ENCODE results near the gene HIP1.
"Not testable (repeated sequence)": the region's sequence is repeated elsewhere in the genome, so short reads cannot be mapped to it uniquely, and the experiment has no call there.

The HIP1 gene

DNA sequence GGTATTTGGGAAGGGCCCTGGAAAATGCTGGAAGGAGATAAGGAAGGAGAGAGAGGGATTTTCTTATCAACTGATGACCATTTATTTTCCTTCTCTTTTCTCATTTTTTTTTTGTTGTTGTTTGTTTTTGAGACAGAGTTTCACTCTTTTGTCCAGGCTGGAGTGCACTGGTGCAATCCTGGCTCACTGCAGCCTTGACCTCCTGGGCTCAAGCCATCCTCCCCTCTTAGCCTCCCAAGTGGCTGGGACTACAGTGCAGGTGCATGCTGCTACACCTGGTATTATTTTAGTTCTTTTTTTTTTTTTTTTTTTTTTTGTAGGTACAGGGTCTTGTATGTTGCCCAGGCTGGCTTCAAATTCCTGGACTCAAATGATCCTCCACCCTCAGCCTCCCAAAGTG, 52.2 kb downstream of the HIP1 start:
- DNase-seq (ENCODE audit: low read depth in 2 of 2), result no peak

GRCh38 chr7:75682052-75682451, 56.7 kb downstream of the HIP1 start:
- not testable (repeated sequence) for DNase-seq (ENCODE audit: low read depth in 2 of 2)

DNA sequence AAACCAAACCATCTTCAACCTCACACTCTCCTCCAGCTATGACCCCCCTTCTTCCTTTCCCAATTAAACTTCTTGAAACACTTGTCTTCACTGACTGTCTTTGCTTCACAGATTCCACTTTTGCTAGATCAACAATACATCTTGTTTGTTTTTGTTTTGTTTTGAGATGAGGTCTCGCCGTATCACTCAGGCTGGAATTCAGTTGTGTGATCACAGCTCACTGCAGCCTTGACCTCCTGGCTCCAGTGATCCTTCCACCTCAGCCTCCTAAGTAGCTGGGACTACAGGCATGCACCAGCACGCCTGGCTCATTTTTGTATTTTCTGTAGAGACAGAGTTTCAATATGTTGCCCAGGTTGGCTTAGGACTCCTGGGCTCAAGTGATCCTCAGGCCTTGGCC, 59.7 kb downstream of the HIP1 start:
- no peak for DNase-seq (ENCODE audit: low read depth in 2 of 2)

- DNase-seq (ENCODE audit: low read depth in 2 of 2), result no peak
These were observed 69.2 kb downstream of the HIP1 start for GRCh38 chr7:75669579-75669978.

GRCh38 chr7:75667938-75668337, 70.8 kb downstream of the HIP1 start:
- no peak for DNase-seq (ENCODE audit: low read depth in 2 of 2)

DNA sequence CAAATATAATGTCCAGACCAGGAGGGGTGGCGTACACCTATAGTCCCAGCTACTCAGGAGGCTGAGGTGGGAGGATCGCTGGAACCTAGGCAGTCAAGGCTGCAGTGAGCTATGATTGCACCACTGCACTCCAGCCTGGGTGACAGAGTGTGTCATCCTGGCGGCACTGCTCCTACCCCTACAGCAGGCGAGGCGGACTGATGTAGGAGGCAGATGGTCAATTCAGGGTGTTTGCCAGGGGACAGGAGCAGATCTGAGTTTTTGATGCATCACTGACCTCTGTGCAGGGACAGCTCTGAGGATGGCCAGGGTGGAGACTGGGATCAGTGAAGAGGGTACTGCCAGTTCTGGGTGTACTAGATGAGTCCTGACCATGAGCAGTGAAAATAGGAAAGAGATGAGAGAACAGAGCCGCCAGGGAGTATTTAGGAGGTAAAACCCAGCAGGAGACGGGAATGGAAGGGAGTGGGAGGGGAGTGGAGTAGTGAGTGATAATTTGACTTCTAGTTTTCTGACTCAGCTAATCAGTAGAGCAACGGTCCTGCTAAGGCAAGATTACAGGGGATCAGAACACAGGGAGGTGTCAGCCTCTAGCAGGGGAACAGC, 75.3 kb downstream of the HIP1 start:
- DNase-seq (ENCODE audit: low read depth in 2 of 2), result no peak

- no peak for DNase-seq (ENCODE audit: low read depth in 2 of 2)
These were observed 76.0 kb downstream of the HIP1 start for GRCh38 chr7:75662579-75663301.

DNA sequence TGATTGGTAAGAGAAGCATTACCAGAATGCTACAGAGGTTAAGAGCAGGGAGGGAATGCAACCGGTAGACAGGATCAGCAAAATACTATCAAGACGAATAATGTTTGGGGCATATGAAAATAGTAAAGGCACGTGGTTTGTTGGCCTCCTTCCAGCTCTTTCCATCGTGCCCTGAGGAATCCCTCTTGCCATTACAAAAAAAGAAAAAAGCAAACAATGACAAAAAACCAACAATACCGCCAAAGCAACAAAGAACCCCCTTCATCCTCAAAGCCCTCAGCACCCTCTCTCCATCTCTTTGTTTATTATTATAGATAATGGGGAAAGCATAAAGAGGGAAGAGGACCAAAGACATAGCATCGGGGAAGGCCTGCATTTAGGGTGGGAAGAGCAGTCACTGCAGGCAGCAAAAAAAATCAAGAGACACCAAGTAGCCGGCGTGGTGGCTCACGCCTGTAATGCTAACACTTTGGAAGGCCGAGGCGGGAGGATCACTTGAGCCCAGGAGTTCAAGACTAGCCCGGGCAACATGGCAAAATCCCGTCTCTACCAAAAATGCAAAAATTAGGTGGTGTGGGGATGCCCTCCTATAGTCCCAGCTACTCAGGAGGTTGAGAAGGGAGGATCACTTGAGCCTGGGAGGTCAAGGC, 78.0 kb downstream of the HIP1 start:
- no peak for DNase-seq (ENCODE audit: low read depth in 2 of 2)

- no peak for DNase-seq (ENCODE audit: low read depth in 2 of 2)
These were observed 79.9 kb downstream of the HIP1 start for GRCh38 chr7:75658802-75659201.

- DNase-seq (ENCODE audit: low read depth in 2 of 2), result no peak
These were observed 80.4 kb downstream of the HIP1 start for GRCh38 chr7:75658369-75658768.

- no peak for DNase-seq (ENCODE audit: low read depth in 2 of 2)
These were observed 80.9 kb downstream of the HIP1 start for GRCh38 chr7:75657866-75658265.

DNA sequence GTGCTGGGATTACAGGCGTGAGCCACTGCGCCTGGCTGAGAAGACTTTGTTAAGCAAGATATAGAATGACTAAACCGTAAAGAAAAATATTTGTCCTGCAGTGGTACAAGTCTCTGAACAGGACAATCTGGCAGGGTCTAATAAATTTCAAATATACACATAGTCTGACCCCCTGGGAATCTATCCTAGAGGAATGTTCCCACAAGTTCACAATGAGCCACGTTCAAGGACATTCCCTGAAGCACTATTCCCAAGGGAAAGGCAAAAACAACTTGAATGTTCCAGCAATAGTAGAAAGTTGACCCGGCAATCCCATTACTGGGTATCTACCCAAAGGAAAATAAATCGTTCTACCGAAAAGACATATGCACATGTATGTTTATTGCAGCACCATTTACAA, 82.0 kb downstream of the HIP1 start:
- no peak for DNase-seq (ENCODE audit: low read depth in 2 of 2)

- DNase-seq (ENCODE audit: low read depth in 2 of 2), result no peak
These were observed 83.2 kb downstream of the HIP1 start for GRCh38 chr7:75655536-75655935.

DNA sequence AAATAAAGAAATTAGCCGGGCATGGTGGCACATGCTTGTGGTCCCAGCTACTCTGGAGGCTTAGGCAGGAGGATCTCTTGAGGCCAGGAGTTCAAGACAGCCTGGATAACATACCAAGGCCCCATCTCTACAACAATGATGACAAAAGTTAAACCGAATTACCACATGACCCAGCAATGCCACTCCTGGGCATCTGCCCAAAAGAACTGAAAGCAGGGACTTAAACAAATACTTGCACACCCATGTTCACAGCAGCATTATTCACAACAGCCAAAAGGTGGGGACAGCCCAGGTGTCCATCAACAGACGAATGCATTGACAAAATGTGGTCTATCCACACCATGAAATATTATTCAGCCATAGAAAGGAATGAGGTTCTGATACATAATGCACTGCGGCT, 83.9 kb downstream of the HIP1 start:
- no peak for DNase-seq (ENCODE audit: low read depth in 2 of 2)

- no peak for DNase-seq (ENCODE audit: low read depth in 2 of 2)
These were observed 85.1 kb downstream of the HIP1 start for GRCh38 chr7:75653651-75654050.

DNA sequence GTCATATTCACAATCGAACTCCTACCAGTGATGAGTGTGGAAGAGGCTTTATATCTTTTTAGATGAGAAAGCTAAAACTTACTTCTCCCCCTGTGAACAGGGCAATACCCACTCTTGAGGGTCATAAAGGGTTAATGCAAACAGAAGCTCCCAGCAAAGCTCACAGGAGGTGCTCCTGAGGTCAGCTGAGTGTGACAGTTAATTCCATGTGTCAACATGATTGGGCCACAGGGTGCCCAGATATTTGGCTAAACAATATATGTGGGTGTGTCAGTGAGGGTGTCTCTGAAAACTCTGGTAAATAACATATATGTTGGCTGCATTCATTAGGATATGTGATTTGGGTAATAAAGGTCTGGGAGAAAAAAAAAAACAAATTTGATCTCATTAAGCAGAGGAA, 86.0 kb downstream of the HIP1 start:
- no peak for DNase-seq (ENCODE audit: low read depth in 2 of 2)

- no peak for DNase-seq (ENCODE audit: low read depth in 2 of 2)
These were observed 88.1 kb downstream of the HIP1 start for GRCh38 chr7:75650681-75651080.

GRCh38 chr7:75650062-75650461, 88.7 kb downstream of the HIP1 start:
- no peak for DNase-seq (ENCODE audit: low read depth in 2 of 2)

DNA sequence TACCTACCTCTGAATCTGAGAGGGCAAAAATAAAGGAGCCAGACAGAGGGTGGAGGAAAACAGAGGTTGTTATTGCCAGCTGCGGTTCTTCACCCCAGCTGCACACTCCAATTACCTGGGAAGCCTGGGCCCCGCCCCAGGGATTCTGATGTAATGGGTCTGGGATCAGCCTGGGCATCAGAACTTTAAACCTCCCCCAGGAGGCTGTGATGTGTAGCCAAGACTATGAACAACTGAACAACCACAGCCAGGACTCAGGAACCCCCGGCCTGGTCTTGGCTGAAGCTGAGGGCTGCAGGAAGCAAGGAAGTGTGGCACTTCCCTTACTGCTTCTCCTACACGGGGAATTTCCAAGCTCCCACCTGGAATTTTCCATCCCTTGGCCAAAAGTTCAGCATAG, 89.3 kb downstream of the HIP1 start:
- DNase-seq (ENCODE audit: low read depth in 2 of 2), result no peak

GRCh38 chr7:75647709-75648438, 90.9 kb downstream of the HIP1 start:
- DNase-seq (ENCODE audit: low read depth in 2 of 2), result no peak

DNA sequence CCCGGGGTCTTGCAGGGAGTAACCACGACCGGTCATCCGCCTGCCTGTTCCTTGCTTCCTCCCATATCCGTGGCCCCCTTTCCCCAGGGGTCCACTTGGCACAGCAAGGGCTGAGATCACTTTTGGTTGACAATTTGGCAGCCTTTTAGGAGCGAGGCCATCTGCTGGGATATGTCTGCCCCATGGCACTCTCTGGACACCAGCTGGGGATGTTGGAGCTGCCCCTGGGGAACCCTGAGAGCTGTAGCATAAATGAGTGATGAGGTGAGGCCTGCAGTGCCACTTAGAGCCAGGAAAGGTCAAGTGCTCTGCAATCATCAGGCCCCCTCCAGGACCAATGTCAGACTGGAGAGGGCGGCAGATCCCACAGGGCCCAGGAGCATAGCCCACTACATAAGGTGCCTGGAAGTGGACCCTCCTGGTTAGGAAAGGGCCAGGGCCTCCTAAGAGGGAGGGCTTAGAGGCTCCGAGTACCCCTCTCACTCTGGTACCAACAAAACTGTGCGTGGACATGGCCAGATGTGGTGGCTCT, 92.1 kb downstream of the HIP1 start:
- no peak for DNase-seq (ENCODE audit: low read depth in 2 of 2)

- no peak for DNase-seq (ENCODE audit: low read depth in 2 of 2)
These were observed 93.2 kb downstream of the HIP1 start for GRCh38 chr7:75645570-75645969.

Data from activated CD4-positive, alpha-beta T cell treated with anti-CD3 and anti-CD28 coated beads for 24 hours (primary cell).